Endothelial cell of umbilical vein (primary cell): Measurements from ENCODE around the gene NIPBL. TPM values are rescaled to one million over a fixed set of nuclear protein-coding genes. Genes with fewer than 3 reads are reported as not detected.

Experiments
- BruUV-seq: library from RNA; stranded (reverse); fragments of 400-500 nt; replicated peaks from 2 replicates; lab custom pipeline; 2021; lab: Mats Ljungman, UMichigan
- CTCF ChIA-PET: fragments of 300-600, 350-600 bp; sonication (Branson Sonifier 250); formaldehyde crosslinking; loops from one replicate; lab custom pipeline; 2021; ENCODE audit warnings: antibody characterized with exemption, inconsistent platforms; lab: Charles Lee
- POLR2A ChIA-PET: fragments of 300-600, 350-600 bp; sonication (Branson Sonifier 250); formaldehyde crosslinking; loops from one replicate; lab custom pipeline; 2021; ENCODE audit warnings: antibody characterized with exemption, inconsistent platforms; lab: Charles Lee
- DNase-seq: peaks from one replicate; pipeline ENCODE4 v3.0.0-alpha.2; 2011; ENCODE audit warnings: low read depth, low spot score
- FAIRE-seq: peaks from 2 replicates; lab custom pipeline; 2011; peaks lifted over from hg19 to GRCh38; lab: Jason Lieb, UNC
- H2AFZ ChIP-seq: 2 replicates; pipeline ENCODE4 v1.6.0; 2012; ENCODE audit warnings: low read depth, low read length, control low read depth, inconsistent platforms
- H3K27ac ChIP-seq: 2 replicates; pipeline ENCODE4 v1.5.1; 2011; ENCODE audit warnings: low read depth, mild to moderate bottlenecking, control low read depth, low read length, moderate library complexity; ENCODE audit not compliant: insufficient read depth
- H3K27me3 ChIP-seq, 2 experiments: 2 replicates each; pipeline versions ENCODE4 v1.6.0 to v1.6.1; 2011; ENCODE audit warnings: low read length in 2 of 2, mixed read lengths in 1 of 2; ENCODE audit not compliant: control insufficient read depth in 2 of 2, insufficient read depth in 2 of 2
- H3K36me3 ChIP-seq, 2 experiments: 2 replicates in 1 of 2; 3 replicates in 1 of 2; pipeline ENCODE4 v1.5.1; 2011; ENCODE audit warnings: low read length in 2 of 2, mild to moderate bottlenecking in 1 of 2, moderate library complexity in 1 of 2; ENCODE audit not compliant: control insufficient read depth in 2 of 2, insufficient read depth in 2 of 2; ENCODE audit errors: extremely low read depth in 1 of 2
- H3K4me1 ChIP-seq: 3 replicates; pipeline ENCODE4 v1.5.1; 2011; ENCODE audit warnings: mild to moderate bottlenecking, low read length; ENCODE audit not compliant: control insufficient read depth, insufficient read depth; ENCODE audit errors: extremely low read depth
- H3K4me2 ChIP-seq: 2 replicates; pipeline ENCODE4 v1.6.1; 2011; ENCODE audit warnings: low read length, control low read depth, mixed read lengths; ENCODE audit not compliant: insufficient read depth
- H3K4me3 ChIP-seq, 3 experiments: fragments of 200-600 bp in 1 of 3; sonication (generic), shearing (Covaris generic) in 1 of 3; replicated peaks in 1 of 3; 2 replicates each; pipeline ENCODE4 v1.5.1; 2011 to 2016; ENCODE audit warnings: control low read depth in 3 of 3, low read length in 3 of 3, mild to moderate bottlenecking in 2 of 3, inconsistent platforms in 1 of 3, low read depth in 1 of 3, moderate library complexity in 1 of 3; ENCODE audit not compliant: insufficient read depth in 1 of 3
- H3K79me2 ChIP-seq: 2 replicates; pipeline ENCODE4 v1.6.0; 2012; ENCODE audit warnings: low read length, inconsistent platforms; ENCODE audit not compliant: control insufficient read depth, insufficient read depth
- H3K9ac ChIP-seq: replicated peaks from 2 replicates; pipeline ENCODE3; 2011; ENCODE audit warnings: low read length, control low read depth; ENCODE audit not compliant: insufficient read depth; ENCODE audit errors: extremely low read depth
- H3K9me1 ChIP-seq: replicated peaks from 3 replicates; pipeline ENCODE4 v1.6.0; 2011; ENCODE audit warnings: mild to moderate bottlenecking, low read length; ENCODE audit not compliant: control insufficient read depth, insufficient read depth; ENCODE audit errors: extremely low read depth
- H3K9me3 ChIP-seq: replicated peaks from 2 replicates; pipeline ENCODE4 v1.5.1; 2012; ENCODE audit warnings: low read length, inconsistent platforms; ENCODE audit not compliant: control insufficient read depth, insufficient read depth
- H4K20me1 ChIP-seq: replicated peaks from 2 replicates; pipeline ENCODE3; 2011; ENCODE audit warnings: mild to moderate bottlenecking, low read length; ENCODE audit not compliant: control insufficient read depth, insufficient read depth; ENCODE audit errors: extremely low read depth
- CTCF ChIP-seq, 2 donors: IDR thresholded peaks; 1 replicate in 1 of 2; 2 replicates in 1 of 2; pipeline ENCODE4 v1.5.1; 2011; ENCODE audit warnings: low read length in 2 of 2, mild to moderate bottlenecking in 2 of 2, moderate library complexity in 2 of 2, control low read depth in 1 of 2, inconsistent platforms in 1 of 2, low read depth in 1 of 2; ENCODE audit not compliant: insufficient read depth in 1 of 2; ENCODE audit errors: extremely low read depth in 1 of 2
- EZH2 ChIP-seq: IDR thresholded peaks from 2 replicates; pipeline ENCODE4 v1.6.1; 2012; ENCODE audit warnings: borderline replicate concordance, low read depth, mild to moderate bottlenecking, moderate library complexity, low read length, inconsistent platforms; ENCODE audit not compliant: severe bottlenecking
- FOS ChIP-seq: IDR thresholded peaks from 2 replicates; pipeline ENCODE4 v1.6.1; 2011; ENCODE audit warnings: mild to moderate bottlenecking, low read length, moderate library complexity, borderline replicate concordance; ENCODE audit not compliant: insufficient read depth
- JUN ChIP-seq: IDR thresholded peaks from 2 replicates; pipeline ENCODE4 v1.6.1; 2011; ENCODE audit warnings: borderline replicate concordance, low read depth; ENCODE audit not compliant: insufficient read length, insufficient read depth
- MAX ChIP-seq: IDR thresholded peaks from 2 replicates; pipeline ENCODE4 v1.6.1; 2011; ENCODE audit not compliant: insufficient read depth, insufficient read length
- POLR2AphosphoS5 ChIP-seq: IDR thresholded peaks from 2 replicates; pipeline ENCODE4 v1.6.1; 2012; ENCODE audit warnings: low read depth, mild to moderate bottlenecking, control low read depth, low read length, moderate library complexity; ENCODE audit not compliant: insufficient read depth
- dilution Hi-C: fragments of 300-500 bp; cut with MboI; formaldehyde crosslinking; loops from one replicate; pipeline ENCODE4 v1.15.0; 2019; ENCODE audit warnings: low sequenced_read_pairs; ENCODE audit not compliant: extremely low pct_ligation_motif_present
- intact Hi-C: fragments of 100-400 bp; cut with micrococcal nuclease; formaldehyde crosslinking; loops from one replicate; pipeline ENCODE4 v1.10.0; 2022
- polyA plus RNA-seq, 4 experiments: library from polyadenylated mRNA; depleted of rRNA in 3 of 4; stranded (reverse) in 3 of 4; unstranded in 1 of 4; fragments of >200 nt; gene quantifications; 2 replicates each; pipeline versions ENCODE4 v1.2.1 to v1.2.3, GENCODE V29; 2011 to 2012; ENCODE audit warnings: missing spikeins in 1 of 4
- total RNA-seq: library from RNA; stranded (reverse); gene quantifications from 2 replicates; pipeline ENCODE4 v1.2.3, GENCODE V29; 2021

NIPBL gene
- total and polyA plus RNA-seq, 2 donors (not counting 3 experiments of a cell fraction or from before 2014, with no cell fraction given): 15.5 to 50.7 TPM

GRCh38 chr5:37088009-37088408, 211.4 kb downstream of the NIPBL start:
- Histone ChIP-seq H2AFZ (no peak overlapping the region), H3K4me3 (no peak overlapping the region), H3K36me3 (no peaks in the 10 kb centered on the region), H3K4me1 (no peaks in the 10 kb centered on the region), H3K9me1 (no peaks in the 10 kb centered on the region), H3K27me3 (no peaks in the 10 kb centered on the region), H3K79me2 (no peaks in the 10 kb centered on the region), H4K20me1 (no peaks in the 10 kb centered on the region), H3K27ac (no peak overlapping the region), H3K9me3 (no peaks in the 10 kb centered on the region), H3K4me2 (no peak overlapping the region), H3K9ac (no peak overlapping the region)
- intact Hi-C loops: no loop called here
- no TSS peak for BruUV-seq
- no peak for TF ChIP-seq CTCF (IDR thresholded peaks at IDR 0.05; ENCODE audit: extremely low read depth in 1 of 2, insufficient read depth in 1 of 2, low read depth in 1 of 2, low read length in 2 of 2)
- no peak for TF ChIP-seq JUN
- no peak for TF ChIP-seq POLR2AphosphoS5
- TF ChIP-seq MAX: no peak
- TF ChIP-seq FOS: no peak
- no peak for TF ChIP-seq EZH2
- ChIA-PET CTCF (no interaction called here), POLR2A (no interaction called here)
- DNase-seq (no peak), FAIRE-seq (no peak)
- dilution Hi-C loops: no loop called here
